ENCODE measurements around the gene ABAT. TPM values are rescaled to one million over a fixed set of nuclear protein-coding genes. Genes with fewer than 3 reads are reported as not detected.

Gene ABAT
- total RNA-seq, 1 donor from 2014 or later, result 2.6 TPM

GRCh38 chr16:8645831-8646230 is 28.6 kb upstream of the ABAT start:
- FAIRE-seq (peak; percentile 81), DNase-seq (ENCODE audit: low read depth) (peak; percentile 86)
- TF ChIP-seq CTCF (IDR thresholded peaks at IDR 0.05; ENCODE audit: insufficient read depth, low read length, severe bottlenecking), result no peak
- Histone ChIP-seq H3K4me3 (ENCODE audit: low read depth, low read length) (no peak overlapping the region), H3K36me3 (ENCODE audit: control insufficient read depth, insufficient read depth, low read length) (peaks cover 24% of the 10 kb centered on the region), H3K27me3 (ENCODE audit: control insufficient read depth, insufficient read depth, low read length) (no peaks in the 10 kb centered on the region)

- TF ChIP-seq CTCF (IDR thresholded peaks at IDR 0.05; ENCODE audit: insufficient read depth, low read length, severe bottlenecking), result no peak
- Histone ChIP-seq H3K4me3 (ENCODE audit: low read depth, low read length) (no peak overlapping the region), H3K36me3 (ENCODE audit: control insufficient read depth, insufficient read depth, low read length) (peaks cover 20% of the 10 kb centered on the region), H3K27me3 (ENCODE audit: control insufficient read depth, insufficient read depth, low read length) (no peaks in the 10 kb centered on the region)
- DNase-seq (ENCODE audit: low read depth), result peak; percentile 9
- FAIRE-seq, result no peak
These were observed 27.9 kb upstream of the ABAT start for GRCh38 chr16:8646326-8647053.

- H3K36me3 ChIP-seq (ENCODE audit: control insufficient read depth, insufficient read depth, low read length), result peaks cover 14% of the 10 kb centered on the region
- DNase-seq (ENCODE audit: low read depth), result no peak
- TF ChIP-seq CTCF (IDR thresholded peaks at IDR 0.05; ENCODE audit: insufficient read depth, low read length, severe bottlenecking), result no peak
These were observed 26.6 kb upstream of the ABAT start for GRCh38 chr16:8647721-8648318.

GRCh38 chr16:8648877-8649276 is 25.5 kb upstream of the ABAT start:
- DNase-seq (ENCODE audit: low read depth), result no peak
- H3K4me3 ChIP-seq (ENCODE audit: low read depth, low read length), result no peak overlapping the region
- no peaks in the 10 kb centered on the region for H3K27me3 ChIP-seq (ENCODE audit: control insufficient read depth, insufficient read depth, low read length)
- H3K36me3 ChIP-seq (ENCODE audit: control insufficient read depth, insufficient read depth, low read length), result peaks cover 14% of the 10 kb centered on the region
- FAIRE-seq, result no peak
- TF ChIP-seq CTCF (IDR thresholded peaks at IDR 0.05; ENCODE audit: insufficient read depth, low read length, severe bottlenecking), result no peak

More at GRCh38 chr16:8647721-8648318, 26.6 kb upstream of the ABAT start:
- H3K4me3 ChIP-seq (ENCODE audit: low read depth, low read length), result no peak overlapping the region
- FAIRE-seq, result no peak
- H3K27me3 ChIP-seq (ENCODE audit: control insufficient read depth, insufficient read depth, low read length), result no peaks in the 10 kb centered on the region

GRCh38 chr16:8649829-8650554 is 24.4 kb upstream of the ABAT start:
- Histone ChIP-seq H3K36me3 (ENCODE audit: control insufficient read depth, insufficient read depth, low read length) (peaks cover 8% of the 10 kb centered on the region), H3K4me3 (ENCODE audit: low read depth, low read length) (no peak overlapping the region), H3K27me3 (ENCODE audit: control insufficient read depth, insufficient read depth, low read length) (no peaks in the 10 kb centered on the region)
- TF ChIP-seq CTCF (IDR thresholded peaks at IDR 0.05; ENCODE audit: insufficient read depth, low read length, severe bottlenecking), result no peak
- FAIRE-seq (no peak), DNase-seq (ENCODE audit: low read depth) (no peak)

All from bronchial epithelial cell (primary cell).